SK-N-MC (cell line): ENCODE measurements around the gene TCEAL2.

Experiments
- EZH2 ChIP-seq: fragments of 200-600 bp; sonication (generic); IDR thresholded peaks from one replicate; pipeline ENCODE4 v1.6.1; 2017; ENCODE audit warnings: antibody characterized with exemption
- FOXP2 ChIP-seq: optimal IDR thresholded peaks from 2 replicates; pipeline ENCODE3; 2011; ENCODE audit warnings: mild to moderate bottlenecking, moderate library complexity; ENCODE audit not compliant: insufficient read depth; ENCODE audit errors: extremely low read length, control extremely low read depth
- POLR2AphosphoS5 ChIP-seq: IDR thresholded peaks from 2 replicates; pipeline ENCODE4 v1.6.1; 2012; ENCODE audit warnings: mild to moderate bottlenecking, low read depth, low read length, borderline replicate concordance

GRCh38 chrX:102129473-102129872, 4.0 kb downstream of the TCEAL2 start:
- TF ChIP-seq EZH2 (no peak), POLR2AphosphoS5 (no peak), FOXP2 (no peak)
